Stimulated activated CD4-positive, alpha-beta T cell treated with anti-CD3 and anti-CD28 coated beads, TNF-alpha, amount 100 ng/mL, for 24 hours (primary cell): ENCODE data around the gene BROX.

Experiments
- DNase-seq, 3 experiments: peaks; one replicate each; pipeline ENCODE4 v3.0.0-alpha.2; 2020; ENCODE audit warnings: low read depth in 3 of 3

Gene BROX

GRCh38 chr1:222777463-222777862 is 65.1 kb downstream of the BROX start:
- no peak for DNase-seq

DNA sequence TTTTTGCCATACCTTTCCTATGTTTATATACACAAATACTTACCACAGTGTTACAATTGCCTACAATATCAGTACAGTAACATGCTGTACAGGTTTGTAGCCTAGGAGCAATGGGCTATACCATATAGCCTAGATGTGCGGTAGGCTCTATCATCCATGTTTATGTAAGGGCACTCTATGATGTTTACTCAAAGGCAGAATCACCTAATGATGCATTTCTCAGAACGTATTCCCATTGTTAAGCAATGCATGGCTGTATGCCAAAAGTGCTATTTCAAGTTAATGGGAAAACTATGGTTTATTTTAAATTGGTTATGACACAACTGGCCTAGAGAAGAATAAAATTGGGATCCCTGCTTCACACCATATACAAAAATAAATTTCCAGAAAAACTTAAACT is 65.6 kb downstream of the BROX start:
- DNase-seq = no peak

GRCh38 chr1:222781251-222781650 is 68.9 kb downstream of the BROX start:
- no peak for DNase-seq

- no peak for DNase-seq
Observed at GRCh38 chr1:222783051-222783450, 70.7 kb downstream of the BROX start.

- DNase-seq = no peak
Observed at GRCh38 chr1:222784371-222784770, 72.0 kb downstream of the BROX start.
